ENCODE results near the gene CTNNA1. TPM values are rescaled to one million over a fixed set of nuclear protein-coding genes. Genes with fewer than 3 reads are reported as not detected.

The CTNNA1 gene
- total RNA-seq, 1 donor from 2014 or later, result 304 TPM

DNA sequence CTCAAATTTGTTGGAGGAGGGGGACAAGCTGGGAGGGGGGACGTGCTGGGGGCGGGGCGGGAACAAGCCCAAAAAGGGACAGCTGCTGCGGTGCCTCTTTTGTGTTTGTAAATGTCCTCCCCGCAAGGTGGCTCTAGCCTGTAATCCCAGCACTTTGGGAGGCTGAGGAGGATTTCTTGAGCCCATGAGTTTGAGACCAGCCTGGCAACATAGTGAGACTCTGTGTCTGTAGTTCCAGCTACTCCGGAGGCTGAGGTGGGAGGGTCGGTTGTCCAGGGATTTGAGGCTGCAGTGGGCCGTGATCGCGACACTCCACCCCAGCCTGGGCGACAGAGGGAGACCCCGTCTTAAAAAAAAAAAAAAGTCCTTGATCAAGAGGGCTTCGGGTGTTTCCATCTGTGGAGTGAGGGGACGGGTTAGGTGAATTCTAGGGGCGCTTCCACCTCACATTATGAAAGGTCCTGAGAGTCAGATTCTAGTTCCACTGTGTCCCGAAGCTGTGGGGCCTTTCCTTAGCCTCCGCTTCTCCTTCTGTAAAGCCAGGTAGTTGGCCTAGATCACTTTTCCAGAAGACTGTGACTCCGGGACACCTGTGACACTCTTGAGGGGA, 779 bp upstream of the CTNNA1 start:
- no peaks in the 10 kb centered on the region for H3K36me3 ChIP-seq
- H3K27me3 ChIP-seq, result no peaks in the 10 kb centered on the region
- H3K27ac ChIP-seq, result peak overlapping the region; percentile 96
- H3K9me3 ChIP-seq, result no peaks in the 10 kb centered on the region
- peak in 1 of 2 donors; percentile 88 for DNase-seq (ENCODE audit: extremely low spot score in 2 of 2)
- H3K4me1 ChIP-seq, result peaks cover 31% of the 10 kb centered on the region
- intact Hi-C loops (cut with DNase I), result loop anchor here (10.0 kb wide), 1 partner anchor 178 kb away; the partner anchor contains the start of gene HSPA9
- H3K4me3 ChIP-seq, result peak overlapping the region; percentile 92 to 94
- TF ChIP-seq POLR2A (IDR thresholded peaks at IDR 0.05), result no peak
- TF ChIP-seq POLR2AphosphoS5 (IDR thresholded peaks at IDR 0.05; ENCODE audit: insufficient read depth in 1 of 2, low read depth in 1 of 2), result no peak
- TF ChIP-seq, protein P1, sequence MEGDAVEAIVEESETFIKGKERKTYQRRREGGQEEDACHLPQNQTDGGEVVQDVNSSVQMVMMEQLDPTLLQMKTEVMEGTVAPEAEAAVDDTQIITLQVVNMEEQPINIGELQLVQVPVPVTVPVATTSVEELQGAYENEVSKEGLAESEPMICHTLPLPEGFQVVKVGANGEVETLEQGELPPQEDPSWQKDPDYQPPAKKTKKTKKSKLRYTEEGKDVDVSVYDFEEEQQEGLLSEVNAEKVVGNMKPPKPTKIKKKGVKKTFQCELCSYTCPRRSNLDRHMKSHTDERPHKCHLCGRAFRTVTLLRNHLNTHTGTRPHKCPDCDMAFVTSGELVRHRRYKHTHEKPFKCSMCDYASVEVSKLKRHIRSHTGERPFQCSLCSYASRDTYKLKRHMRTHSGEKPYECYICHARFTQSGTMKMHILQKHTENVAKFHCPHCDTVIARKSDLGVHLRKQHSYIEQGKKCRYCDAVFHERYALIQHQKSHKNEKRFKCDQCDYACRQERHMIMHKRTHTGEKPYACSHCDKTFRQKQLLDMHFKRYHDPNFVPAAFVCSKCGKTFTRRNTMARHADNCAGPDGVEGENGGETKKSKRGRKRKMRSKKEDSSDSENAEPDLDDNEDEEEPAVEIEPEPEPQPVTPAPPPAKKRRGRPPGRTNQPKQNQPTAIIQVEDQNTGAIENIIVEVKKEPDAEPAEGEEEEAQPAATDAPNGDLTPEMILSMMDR (IDR thresholded peaks at IDR 0.05), result no peak

DNA sequence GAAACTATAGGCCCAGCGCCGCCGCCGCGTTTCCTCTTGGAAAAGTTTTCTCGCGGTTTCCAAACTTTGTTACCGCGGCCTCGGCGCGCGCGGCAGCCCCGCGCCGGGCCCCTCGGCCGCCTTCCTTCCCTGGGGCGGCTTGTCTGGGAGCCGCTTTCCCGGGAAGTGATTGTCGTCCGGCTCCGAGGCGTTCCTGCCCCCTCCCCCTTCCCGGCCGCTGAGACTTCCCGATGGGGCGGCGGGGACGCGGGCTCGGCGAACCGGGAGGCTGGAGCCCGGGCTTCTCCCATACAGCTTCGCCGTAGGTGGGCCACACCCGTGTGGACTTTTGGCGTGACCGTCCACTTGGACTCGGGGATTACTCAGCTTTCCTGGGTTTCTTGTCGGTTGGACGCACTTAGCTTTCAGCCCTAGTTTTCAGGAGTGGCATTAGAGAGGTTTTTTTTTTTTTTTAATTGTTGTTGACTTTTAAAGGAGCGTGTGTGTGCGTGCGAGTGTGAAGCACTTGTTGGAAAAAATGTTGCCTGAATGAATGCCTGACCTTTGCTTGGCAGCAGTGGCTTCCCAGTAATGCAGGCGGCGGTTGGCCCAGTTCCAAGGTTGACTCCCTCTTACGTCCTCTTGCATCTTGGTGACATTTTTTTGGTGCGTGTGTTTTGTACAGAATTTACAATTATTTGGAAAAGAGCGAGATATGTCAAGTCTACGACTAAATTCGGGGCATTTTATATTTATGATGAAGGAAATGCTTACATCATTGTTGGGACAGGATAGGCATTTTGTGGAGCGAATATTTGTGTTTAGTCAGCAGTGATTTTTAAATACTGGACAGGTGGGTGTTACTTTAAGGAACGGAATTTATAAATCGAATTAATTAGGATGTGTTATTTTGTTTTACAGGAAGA, 821 bp downstream of the CTNNA1 start:
- H3K27me3 ChIP-seq, result no peaks in the 10 kb centered on the region
- intact Hi-C loops (cut with DNase I), result loop anchor here (10.0 kb wide), 1 partner anchor 179 kb away; the partner anchor contains the start of gene HSPA9

DNA sequence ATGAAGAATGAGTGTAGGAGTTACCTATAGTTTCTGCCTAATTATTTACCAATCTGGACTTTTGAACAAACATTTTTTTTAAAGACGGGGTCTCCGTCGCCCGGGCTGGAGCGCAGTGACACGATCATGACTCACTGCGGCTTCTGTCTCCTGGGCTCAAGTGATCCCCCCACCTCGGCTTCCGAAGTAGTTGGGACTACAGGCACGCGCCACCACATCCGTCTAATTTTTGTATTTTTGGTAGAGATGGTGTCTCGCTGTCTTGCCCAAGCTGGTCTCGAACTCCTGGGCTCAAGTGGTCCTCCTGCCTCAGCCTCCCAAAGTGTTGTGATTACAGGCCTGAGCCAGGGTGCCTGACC, 1.5 kb downstream of the CTNNA1 start:
- no peaks in the 10 kb centered on the region for H3K27me3 ChIP-seq
- H3K4me3 ChIP-seq, result peak overlapping the region; percentile 92 to 94
- no peaks in the 10 kb centered on the region for H3K9me3 ChIP-seq
- intact Hi-C loops (cut with DNase I), result loop anchor here (10.0 kb wide), 1 partner anchor 180 kb away; the partner anchor contains the start of gene HSPA9
- no peak for DNase-seq (ENCODE audit: extremely low spot score in 2 of 2)
- H3K4me1 ChIP-seq, result peaks cover 51% of the 10 kb centered on the region
- peaks cover 0 to 17% of the 10 kb centered on the region in 2 donors for H3K36me3 ChIP-seq
- H3K27ac ChIP-seq, result peak overlapping the region; percentile 96
- TF ChIP-seq, protein P1 (IDR thresholded peaks at IDR 0.05), result no peak
- TF ChIP-seq POLR2AphosphoS5 (IDR thresholded peaks at IDR 0.05; ENCODE audit: insufficient read depth in 1 of 2, low read depth in 1 of 2) (no peak), POLR2A (IDR thresholded peaks at IDR 0.05) (no peak)

More for the DNA sequence above, 821 bp downstream of the CTNNA1 start:
- Histone ChIP-seq H3K9me3 (no peaks in the 10 kb centered on the region), H3K4me3 (peak overlapping the region; percentile 92 to 94), H3K36me3 (peaks cover 0 to 12% of the 10 kb centered on the region in 2 donors), H3K27ac (peak overlapping the region; percentile 96), H3K4me1 (peaks cover 44% of the 10 kb centered on the region)
- DNase-seq (ENCODE audit: extremely low spot score in 2 of 2), result peak in 1 of 2 donors; percentile 91
- TF ChIP-seq, protein P1 (IDR thresholded peaks at IDR 0.05), result no peak
- peak; percentile 61 to 62 for TF ChIP-seq POLR2AphosphoS5 (IDR thresholded peaks at IDR 0.05; ENCODE audit: insufficient read depth in 1 of 2, low read depth in 1 of 2)
- no peak for TF ChIP-seq POLR2A (IDR thresholded peaks at IDR 0.05)

DNA sequence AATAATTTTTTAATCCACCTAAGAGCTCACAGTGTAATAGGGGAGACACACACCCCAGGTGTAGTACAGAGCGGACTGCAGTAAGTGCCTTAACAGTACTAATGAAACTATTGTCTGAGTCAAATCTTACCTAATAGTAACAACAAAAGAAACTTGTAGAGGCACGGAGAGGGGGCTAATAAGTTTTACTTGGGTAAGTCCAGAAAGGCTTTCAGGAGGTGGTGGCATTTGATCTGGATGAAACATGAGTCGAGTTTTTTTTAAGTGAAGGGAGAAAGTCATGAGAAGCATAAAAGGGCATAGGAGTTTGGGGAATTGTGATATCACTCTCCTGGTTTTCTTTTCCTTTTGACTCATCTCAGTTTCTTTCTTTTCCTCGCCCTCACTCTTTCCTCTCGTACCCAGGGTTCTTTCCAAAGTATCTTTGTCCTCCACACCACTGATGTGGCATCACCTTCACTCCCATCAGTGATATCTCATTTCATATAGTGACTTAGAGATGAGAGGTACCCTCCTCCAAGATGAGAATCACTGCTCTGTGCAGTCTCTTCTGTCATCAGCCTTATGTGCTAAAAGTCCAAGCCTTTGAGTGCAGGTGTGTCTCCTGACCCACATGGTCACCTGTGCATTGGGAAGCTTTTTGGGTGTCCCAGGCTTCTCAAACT, 2.0 kb downstream of the CTNNA1 start:
- Histone ChIP-seq H3K4me1 (peaks cover 56% of the 10 kb centered on the region), H3K4me3 (peak overlapping the region; percentile 92 to 94)

More for the DNA sequence above, 2.0 kb downstream of the CTNNA1 start:
- intact Hi-C loops (cut with DNase I), result loop anchor here (10.0 kb wide), 1 partner anchor 180 kb away; the partner anchor contains the start of gene HSPA9
- DNase-seq (ENCODE audit: extremely low spot score in 2 of 2), result no peak
- Histone ChIP-seq H3K36me3 (peaks cover 0 to 17% of the 10 kb centered on the region in 2 donors), H3K9me3 (no peaks in the 10 kb centered on the region), H3K27me3 (no peaks in the 10 kb centered on the region), H3K27ac (peak overlapping the region; percentile 96)
- TF ChIP-seq, protein P1 (IDR thresholded peaks at IDR 0.05), result no peak
